IMR-90 (cell line): ENCODE results near the gene NUDT8.

Experiments
- CEBPB ChIP-seq: IDR thresholded peaks from 2 replicates; pipeline ENCODE4 v1.6.1; 2012; ENCODE audit warnings: low read depth, low read length, improper control_type of control experiment
- USF2 ChIP-seq: fragments of 150-350 bp; IDR thresholded peaks from 2 replicates; pipeline ENCODE4 v1.6.1; 2017; ENCODE audit warnings: mild to moderate bottlenecking, antibody characterized with exemption, low read length, low read depth

GRCh38 chr11:67640758-67641337, 11.1 kb upstream of the NUDT8 start:
- TF ChIP-seq CEBPB (no peak), USF2 (no peak)
